NCI-H2196 (cell line): ENCODE data around the gene SSX7.
"Not testable (repeated sequence)": the region's sequence is repeated elsewhere in the genome, so short reads cannot be mapped to it uniquely, and the experiment has no call there.

ENCODE experiments used
- DNase-seq: peaks from one replicate; lab custom pipeline; 2025; ENCODE audit not compliant: unreplicated experiment; lab: John Stamatoyannopoulos, UW

Gene SSX7, protein sequence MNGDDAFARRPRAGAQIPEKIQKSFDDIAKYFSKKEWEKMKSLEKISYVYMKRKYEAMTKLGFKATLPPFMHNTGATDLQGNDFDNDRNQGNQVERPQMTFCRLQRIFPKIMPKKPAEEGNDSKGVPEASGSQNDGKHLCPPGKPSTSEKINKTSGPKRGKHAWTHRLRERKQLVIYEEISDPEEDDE

DNA sequence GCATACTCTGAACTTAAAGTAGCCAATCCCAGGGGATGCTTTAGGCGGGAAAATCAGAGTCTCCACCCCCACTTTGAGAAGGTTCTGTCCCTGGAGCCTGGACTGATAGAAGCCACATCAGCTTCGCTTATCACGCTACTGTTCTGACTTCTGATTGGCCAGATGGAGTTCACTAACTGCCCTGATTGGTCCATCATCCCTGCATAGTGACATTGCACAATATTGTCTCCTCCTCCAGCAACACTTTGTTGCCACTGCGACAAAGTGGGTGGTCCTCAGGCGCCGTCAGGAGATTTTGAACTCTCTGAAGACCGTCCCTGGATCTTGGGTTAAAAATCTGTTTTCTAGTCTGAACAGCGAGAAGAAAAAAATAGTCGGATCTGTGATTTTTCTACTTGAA is at the start of gene SSX7:
Gene SSX7 (minus strand): TSS at position 101 of the 400 bp plus-strand sequence. CDS start 1,428 bp downstream, outside the sequence.
- not testable (repeated sequence) for DNase-seq

DNA sequence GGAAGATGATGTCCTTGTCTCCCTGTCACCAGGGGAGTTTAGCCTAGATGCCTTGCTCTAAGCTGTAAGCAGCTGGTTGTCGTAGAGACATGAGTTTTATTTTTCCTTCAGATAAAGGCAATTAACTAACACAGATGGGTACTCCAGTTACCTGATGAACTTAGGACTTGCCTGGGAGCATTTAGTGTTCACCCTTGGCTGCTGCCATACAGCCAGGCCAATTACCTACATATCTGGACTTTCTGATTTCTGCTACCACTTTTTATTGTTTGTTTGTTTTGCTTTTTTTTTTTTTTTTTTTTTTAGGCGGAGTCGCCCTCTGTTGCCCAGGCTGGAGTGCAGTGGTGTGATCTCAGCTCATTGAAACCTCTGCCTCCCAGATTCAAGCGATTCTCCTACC is 37.3 kb upstream of the SSX7 start:
- not testable (repeated sequence) for DNase-seq

DNA sequence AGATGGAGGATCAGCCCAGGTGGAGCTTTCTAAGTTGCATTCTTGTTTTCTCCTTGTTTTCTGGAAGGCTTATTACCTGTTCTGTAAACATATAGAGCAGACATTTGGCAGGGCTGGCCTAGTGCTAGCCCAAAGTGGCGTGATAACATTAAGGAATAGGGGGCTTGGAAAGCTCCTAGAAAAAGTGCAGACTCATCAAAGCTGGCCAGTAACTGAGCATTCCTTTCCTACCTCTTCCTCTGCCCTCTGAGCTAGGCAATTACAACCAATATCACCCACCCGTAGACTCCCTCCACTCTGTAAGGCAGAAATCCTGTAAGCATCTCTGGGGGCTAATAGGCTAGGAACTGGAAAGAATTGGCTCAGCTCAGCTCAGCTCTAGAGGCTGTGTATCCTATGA is 7.5 kb upstream of the SSX7 start:
- DNase-seq = not testable (repeated sequence)

DNA sequence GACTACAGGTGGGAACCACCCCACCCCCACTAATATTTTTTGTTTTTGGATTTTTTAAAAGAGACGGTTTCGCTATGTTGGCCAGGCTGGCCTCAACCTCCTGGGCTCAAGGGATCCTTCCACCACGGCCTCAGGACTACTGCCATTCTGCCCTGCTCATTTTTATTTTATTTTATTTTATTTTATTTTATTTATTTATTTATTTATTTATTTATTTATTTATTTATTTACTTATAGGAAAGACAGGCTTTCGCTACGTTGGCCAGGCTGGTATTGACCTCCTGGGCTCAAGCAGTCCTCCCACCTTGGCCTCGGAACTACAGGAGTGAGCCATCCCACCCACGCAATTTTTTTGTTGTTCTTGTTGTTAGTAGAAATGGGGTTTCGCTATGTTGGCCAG is 775 bp upstream of the SSX7 start:
- not testable (repeated sequence) for DNase-seq

DNA sequence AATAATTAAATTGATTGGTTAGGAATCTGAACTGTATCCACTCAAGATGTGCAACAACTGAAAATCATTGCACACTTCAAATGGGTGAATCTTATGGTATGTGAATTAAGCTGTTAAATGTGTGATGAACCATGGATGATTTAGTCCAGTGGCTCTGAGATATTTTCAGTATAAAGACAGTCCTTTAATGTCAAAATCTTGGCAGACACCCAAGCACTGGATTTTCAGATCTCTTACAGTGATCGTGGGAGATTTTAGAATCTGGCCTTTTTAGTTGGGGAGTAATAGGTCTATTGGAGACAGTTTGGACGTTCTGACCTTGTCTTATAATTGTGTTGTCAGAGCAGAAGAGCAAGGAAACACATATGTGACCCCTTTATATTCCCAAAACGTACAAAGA is 4.0 kb downstream of the SSX7 start:
- DNase-seq = not testable (repeated sequence)

DNA sequence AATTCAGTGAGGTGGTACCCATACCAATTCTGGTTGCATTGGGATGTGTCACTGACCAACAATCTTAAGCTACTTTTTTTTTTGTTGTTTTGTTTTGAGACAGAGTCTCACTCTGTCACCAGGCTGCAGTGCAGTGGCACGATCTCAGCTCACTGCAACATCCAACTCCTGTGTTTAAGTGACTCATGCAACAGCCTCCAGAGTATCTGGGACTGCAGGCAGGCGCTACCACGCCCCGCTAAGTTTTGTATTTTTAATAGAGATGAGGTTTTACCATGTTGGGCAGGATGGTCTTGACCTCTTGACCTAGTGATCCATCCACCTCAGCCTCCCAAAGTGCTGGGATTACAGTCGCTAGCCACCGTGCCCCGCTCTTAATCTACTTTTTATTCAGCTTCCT is 5.7 kb downstream of the SSX7 start:
- not testable (repeated sequence) for DNase-seq

DNA sequence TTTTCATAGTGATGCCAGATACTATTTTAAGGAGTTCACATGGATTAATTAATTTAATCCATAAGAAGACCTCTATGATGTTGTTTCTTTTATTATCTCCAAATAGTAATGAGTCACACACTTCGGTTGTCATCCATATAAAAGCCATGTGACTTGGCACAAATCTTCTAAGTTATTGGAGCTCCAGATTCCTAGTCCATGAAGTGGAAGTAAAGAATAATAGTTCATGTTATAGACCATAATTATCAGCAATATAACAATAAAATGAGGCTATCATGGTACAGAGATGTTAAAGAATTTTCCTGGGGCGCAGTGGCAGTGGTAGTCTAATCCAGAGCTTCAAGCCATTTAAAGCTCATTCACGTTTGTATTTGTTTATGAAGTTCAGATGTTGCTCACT is 26.2 kb downstream of the SSX7 start:
- DNase-seq = not testable (repeated sequence)

DNA sequence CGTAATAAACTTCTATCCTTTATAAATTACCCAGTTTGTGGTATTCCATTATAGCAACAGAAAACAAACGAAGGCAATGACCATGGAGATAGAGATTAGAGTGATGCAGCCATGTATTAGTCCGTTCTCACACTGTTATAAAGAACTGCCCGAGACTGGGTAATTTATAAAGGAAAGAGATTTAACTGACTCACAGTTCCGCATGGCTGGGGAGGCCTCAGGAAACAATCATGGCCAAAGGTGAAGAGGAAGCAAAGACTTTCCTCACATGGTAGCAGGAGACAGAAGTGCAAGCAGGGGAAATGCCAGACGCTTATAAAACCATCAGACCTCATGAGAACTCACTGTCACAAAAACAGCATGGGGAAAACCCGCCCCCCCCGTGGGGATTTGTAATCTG is 34.0 kb downstream of the SSX7 start:
- DNase-seq = not testable (repeated sequence)

DNA sequence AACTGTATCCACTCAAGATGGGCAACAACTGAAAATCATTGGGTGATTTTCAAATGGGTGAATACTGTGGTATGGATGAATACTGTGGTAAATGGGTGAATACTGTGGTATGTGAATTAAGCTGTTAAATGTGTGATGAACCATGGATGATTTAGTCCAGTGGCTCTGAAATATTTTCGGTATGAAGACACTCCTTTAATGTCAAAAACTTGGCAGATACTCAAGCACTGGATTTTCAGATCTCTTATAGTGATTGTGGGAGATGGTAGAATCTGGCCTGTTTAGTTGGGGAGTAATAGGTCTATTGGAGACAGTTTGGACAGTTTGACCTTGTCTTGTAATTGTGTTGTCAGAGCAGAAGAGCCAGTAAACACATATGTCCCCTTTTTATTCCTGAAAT is 45.7 kb downstream of the SSX7 start:
- no peak for DNase-seq

DNA sequence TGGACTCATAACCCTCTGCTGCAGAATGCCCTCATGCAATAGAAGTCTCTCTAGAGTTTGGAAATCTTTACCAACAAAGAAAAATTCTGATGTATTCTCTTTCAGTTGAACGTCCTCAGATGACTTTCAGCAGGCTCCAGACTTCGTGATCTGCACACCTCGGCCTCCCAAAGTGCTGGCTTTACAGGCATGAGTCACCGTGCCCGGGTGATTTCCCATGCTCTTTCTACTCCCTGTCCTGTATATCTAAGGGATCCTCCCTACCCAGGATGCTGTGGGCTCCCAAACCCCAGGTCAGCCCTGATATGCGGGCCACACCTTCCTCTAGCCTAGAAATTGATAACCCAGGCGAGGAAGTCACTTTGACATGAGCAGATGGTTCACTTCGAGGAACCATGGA is 51.5 kb downstream of the SSX7 start:
- DNase-seq = not testable (repeated sequence)

DNA sequence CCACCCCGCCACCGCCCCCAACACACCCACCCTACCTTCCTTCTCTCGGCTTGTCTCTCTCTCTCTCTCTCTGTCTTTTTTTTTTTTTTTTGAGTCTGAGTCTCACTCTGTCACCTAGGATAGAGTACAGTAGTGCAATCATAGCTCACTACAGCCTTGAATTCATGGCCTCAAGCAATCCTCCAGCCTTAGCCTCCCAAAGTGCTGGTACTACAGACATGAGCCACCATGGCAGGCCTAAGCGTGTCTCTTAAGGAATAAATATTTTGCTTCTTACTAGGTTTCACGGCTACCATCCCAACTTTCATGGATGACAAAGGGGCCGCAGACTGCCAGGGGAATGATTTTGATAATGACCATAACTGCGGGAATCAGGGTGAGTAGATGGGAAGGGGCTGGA is 55.8 kb downstream of the SSX7 start:
- no peak for DNase-seq

DNA sequence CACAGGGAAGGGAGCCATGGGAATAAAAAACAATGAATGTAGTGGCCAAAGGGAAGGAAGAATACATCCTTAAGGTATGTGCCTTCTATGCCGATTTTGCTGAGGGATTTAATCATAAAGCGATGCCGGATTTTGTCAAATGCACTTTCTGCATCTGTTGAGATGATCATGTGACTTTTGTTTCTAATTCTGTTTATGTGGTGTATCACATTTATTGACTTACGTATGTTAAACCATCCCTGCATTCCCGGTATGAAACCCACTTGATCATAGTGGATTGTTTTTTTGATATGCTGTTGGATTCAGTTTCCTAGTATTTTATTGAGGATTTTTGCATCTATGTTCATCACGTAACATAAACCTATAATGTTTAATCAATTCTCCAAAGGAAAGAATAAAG is 60.0 kb downstream of the SSX7 start:
- DNase-seq = no peak
